Measurements from ENCODE around the gene APBA2. TPM values are rescaled to one million over a fixed set of nuclear protein-coding genes. Genes with fewer than 3 reads are reported as not detected.

APBA2 gene
- total RNA-seq, 1 experiment from 2014 or later = 11.2 TPM

DNA sequence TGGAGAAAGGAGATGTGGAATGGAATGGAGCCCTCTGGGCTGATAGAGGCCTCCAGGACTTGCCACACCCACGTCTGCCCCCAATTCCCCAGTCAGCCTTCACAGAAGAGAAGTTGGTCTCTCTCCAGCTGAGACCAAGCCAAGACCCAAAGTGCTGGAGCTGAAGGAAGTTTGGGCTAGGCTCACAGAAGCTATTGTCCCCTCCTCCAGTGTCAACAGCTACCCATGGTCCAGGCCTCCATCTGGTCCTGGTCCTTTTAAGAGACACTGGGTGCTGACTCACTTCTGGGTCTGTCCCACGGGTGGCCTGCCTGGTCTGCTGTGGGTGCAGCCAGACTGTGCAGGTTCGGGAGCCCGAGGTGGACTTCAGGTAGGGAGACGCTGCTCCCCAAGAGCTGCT is 179.8 kb downstream of the APBA2 start (continued):
- TF ChIP-seq, protein P1, sequence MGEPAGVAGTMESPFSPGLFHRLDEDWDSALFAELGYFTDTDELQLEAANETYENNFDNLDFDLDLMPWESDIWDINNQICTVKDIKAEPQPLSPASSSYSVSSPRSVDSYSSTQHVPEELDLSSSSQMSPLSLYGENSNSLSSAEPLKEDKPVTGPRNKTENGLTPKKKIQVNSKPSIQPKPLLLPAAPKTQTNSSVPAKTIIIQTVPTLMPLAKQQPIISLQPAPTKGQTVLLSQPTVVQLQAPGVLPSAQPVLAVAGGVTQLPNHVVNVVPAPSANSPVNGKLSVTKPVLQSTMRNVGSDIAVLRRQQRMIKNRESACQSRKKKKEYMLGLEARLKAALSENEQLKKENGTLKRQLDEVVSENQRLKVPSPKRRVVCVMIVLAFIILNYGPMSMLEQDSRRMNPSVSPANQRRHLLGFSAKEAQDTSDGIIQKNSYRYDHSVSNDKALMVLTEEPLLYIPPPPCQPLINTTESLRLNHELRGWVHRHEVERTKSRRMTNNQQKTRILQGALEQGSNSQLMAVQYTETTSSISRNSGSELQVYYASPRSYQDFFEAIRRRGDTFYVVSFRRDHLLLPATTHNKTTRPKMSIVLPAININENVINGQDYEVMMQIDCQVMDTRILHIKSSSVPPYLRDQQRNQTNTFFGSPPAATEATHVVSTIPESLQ (CRISPR knock-in tag; IDR thresholded peaks at IDR 0.05) = no peak
- TF ChIP-seq SOX15 (CRISPR knock-in tag; IDR thresholded peaks at IDR 0.05) (no peak), IRF2 (CRISPR knock-in tag; IDR thresholded peaks at IDR 0.05; ENCODE audit: borderline replicate concordance, low read depth) (no peak), NFATC4 (CRISPR knock-in tag; IDR thresholded peaks at IDR 0.05) (no peak), TP53 (CRISPR knock-in tag; IDR thresholded peaks at IDR 0.05) (no peak), TEAD4 (CRISPR knock-in tag; IDR thresholded peaks at IDR 0.05) (no peak), MXD4 (CRISPR knock-in tag; IDR thresholded peaks at IDR 0.05; ENCODE audit: borderline replicate concordance) (no peak)
- TF ChIP-seq, protein P2, sequence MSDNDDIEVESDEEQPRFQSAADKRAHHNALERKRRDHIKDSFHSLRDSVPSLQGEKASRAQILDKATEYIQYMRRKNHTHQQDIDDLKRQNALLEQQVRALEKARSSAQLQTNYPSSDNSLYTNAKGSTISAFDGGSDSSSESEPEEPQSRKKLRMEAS (CRISPR knock-in tag; IDR thresholded peaks at IDR 0.05) = no peak
- TF ChIP-seq, protein P3, sequence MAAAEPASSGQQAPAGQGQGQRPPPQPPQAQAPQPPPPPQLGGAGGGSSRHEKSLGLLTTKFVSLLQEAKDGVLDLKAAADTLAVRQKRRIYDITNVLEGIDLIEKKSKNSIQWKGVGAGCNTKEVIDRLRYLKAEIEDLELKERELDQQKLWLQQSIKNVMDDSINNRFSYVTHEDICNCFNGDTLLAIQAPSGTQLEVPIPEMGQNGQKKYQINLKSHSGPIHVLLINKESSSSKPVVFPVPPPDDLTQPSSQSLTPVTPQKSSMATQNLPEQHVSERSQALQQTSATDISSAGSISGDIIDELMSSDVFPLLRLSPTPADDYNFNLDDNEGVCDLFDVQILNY (CRISPR knock-in tag; IDR thresholded peaks at IDR 0.05) = no peak
- TF ChIP-seq, protein P4, sequence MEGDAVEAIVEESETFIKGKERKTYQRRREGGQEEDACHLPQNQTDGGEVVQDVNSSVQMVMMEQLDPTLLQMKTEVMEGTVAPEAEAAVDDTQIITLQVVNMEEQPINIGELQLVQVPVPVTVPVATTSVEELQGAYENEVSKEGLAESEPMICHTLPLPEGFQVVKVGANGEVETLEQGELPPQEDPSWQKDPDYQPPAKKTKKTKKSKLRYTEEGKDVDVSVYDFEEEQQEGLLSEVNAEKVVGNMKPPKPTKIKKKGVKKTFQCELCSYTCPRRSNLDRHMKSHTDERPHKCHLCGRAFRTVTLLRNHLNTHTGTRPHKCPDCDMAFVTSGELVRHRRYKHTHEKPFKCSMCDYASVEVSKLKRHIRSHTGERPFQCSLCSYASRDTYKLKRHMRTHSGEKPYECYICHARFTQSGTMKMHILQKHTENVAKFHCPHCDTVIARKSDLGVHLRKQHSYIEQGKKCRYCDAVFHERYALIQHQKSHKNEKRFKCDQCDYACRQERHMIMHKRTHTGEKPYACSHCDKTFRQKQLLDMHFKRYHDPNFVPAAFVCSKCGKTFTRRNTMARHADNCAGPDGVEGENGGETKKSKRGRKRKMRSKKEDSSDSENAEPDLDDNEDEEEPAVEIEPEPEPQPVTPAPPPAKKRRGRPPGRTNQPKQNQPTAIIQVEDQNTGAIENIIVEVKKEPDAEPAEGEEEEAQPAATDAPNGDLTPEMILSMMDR (IDR thresholded peaks at IDR 0.05) = no peak

DNA sequence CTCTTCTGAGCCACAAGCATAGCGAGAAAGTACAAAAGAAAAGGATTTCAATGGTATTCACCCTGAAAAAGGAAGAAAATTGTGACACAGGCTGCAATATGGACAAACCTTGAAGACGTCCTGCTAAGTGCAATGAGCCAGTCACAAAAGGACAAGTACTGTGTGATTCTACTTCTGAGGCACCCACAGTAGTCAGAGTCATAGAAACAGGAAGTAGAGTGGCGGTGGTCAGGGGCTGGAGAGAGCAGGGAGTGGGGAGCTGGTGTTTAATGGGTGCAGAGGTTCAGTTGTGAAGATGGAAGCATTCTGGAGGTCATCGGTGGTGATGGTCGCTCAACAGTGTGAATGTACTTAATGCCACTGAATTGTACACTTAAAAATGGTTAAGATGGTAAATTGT is 180.5 kb downstream of the APBA2 start:
- H3K4me1 Mint-ChIP-seq = peaks cover 18% of the 10 kb centered on the region
- peaks cover 12% of the 10 kb centered on the region for H3K9me3 Mint-ChIP-seq
- CTCF ChIA-PET = interaction anchor here (2.4 kb wide), 1 partner anchor 24 kb away, joined by 7 read pairs; no protein-coding TSS in a partner anchor
- no peak for TF ChIP-seq ELF4 (CRISPR knock-in tag; IDR thresholded peaks at IDR 0.05; ENCODE audit: low read depth)
- H3K27me3 Mint-ChIP-seq (ENCODE audit: low read depth) = no peaks in the 10 kb centered on the region
- ATAC-seq (no peak), DNase-seq (ENCODE audit: low spot score) (no peak)
- peaks cover 6% of the 10 kb centered on the region for H3K36me3 Mint-ChIP-seq
- H3K4me3 Mint-ChIP-seq = no peak overlapping the region
- no peak overlapping the region for H3K27ac Mint-ChIP-seq
- POLR2A ChIA-PET = no interaction called here

DNA sequence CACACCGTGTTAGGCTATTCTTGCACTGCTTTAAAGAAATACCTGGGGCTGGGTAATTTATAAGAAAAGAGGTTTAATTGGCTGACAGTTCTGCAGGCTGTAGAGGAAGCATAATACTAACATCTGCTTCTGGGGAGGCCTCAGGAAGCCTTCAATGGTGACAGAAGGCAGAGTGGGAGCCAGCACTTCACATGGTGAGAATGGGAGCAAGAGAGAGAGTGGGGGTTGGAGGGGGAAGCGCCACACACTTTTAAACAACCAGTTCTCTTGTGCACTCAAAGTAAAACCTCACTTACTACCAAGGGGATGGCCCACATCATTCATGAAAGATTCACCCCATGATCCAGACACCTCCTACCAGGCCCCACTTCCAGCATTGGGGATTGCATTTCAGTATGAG is 181.1 kb downstream of the APBA2 start:
- Mint-ChIP-seq H3K4me3 (no peak overlapping the region), H3K27ac (no peak overlapping the region), H3K36me3 (peaks cover 6% of the 10 kb centered on the region), H3K4me1 (peaks cover 14% of the 10 kb centered on the region), H3K27me3 (ENCODE audit: low read depth) (no peaks in the 10 kb centered on the region), H3K9me3 (peaks cover 12% of the 10 kb centered on the region)
- no peak for TF ChIP-seq IRF2 (CRISPR knock-in tag; IDR thresholded peaks at IDR 0.05; ENCODE audit: borderline replicate concordance, low read depth)
- no peak for TF ChIP-seq TEAD1 (CRISPR knock-in tag; IDR thresholded peaks at IDR 0.05)
- TF ChIP-seq ESRRA (CRISPR knock-in tag; IDR thresholded peaks at IDR 0.05; ENCODE audit: borderline replicate concordance) = no peak
- TF ChIP-seq TEAD4 (CRISPR knock-in tag; IDR thresholded peaks at IDR 0.05) = no peak
- TF ChIP-seq, protein P5, sequence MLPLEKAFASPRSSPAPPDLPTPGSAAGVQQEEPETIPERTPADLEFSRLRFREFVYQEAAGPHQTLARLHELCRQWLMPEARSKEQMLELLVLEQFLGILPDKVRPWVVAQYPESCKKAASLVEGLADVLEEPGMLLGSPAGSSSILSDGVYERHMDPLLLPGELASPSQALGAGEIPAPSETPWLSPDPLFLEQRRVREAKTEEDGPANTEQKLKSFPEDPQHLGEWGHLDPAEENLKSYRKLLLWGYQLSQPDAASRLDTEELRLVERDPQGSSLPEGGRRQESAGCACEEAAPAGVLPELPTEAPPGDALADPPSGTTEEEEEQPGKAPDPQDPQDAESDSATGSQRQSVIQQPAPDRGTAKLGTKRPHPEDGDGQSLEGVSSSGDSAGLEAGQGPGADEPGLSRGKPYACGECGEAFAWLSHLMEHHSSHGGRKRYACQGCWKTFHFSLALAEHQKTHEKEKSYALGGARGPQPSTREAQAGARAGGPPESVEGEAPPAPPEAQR (CRISPR knock-in tag; IDR thresholded peaks at IDR 0.05) = no peak
- TF ChIP-seq NR3C1 (CRISPR knock-in tag; conservative IDR thresholded peaks at IDR 0.05; ENCODE audit: low read depth) = no peak
- ChIA-PET CTCF (no interaction called here), POLR2A (no interaction called here)
- DNase-seq (ENCODE audit: low spot score) (no peak), ATAC-seq (no peak)

DNA sequence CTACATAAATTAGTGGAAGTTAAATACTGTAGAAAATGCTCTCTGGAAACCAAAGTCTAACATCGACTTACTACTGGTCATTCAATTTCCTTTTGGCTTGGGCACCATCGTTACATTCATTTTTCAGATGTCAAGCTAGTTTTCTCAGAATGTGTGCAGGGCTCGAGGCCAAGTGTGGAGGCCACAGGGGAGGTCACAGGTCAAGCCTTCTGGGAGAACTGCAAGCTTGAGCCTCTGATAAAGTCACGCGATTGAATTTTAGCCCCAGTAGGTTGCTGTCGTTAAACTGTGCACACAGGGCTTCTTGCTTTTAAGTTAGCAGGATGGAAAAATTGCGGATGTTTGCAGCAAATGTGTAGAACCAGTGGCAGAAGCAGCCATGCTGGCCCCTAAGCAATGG is 182.2 kb downstream of the APBA2 start:
- POLR2A ChIA-PET = no interaction called here
- H3K36me3 Mint-ChIP-seq = peaks cover 6% of the 10 kb centered on the region
- peaks cover 8% of the 10 kb centered on the region for H3K4me1 Mint-ChIP-seq
- H3K27ac Mint-ChIP-seq = no peak overlapping the region
- ATAC-seq (no peak), DNase-seq (ENCODE audit: low spot score) (no peak)
- H3K4me3 Mint-ChIP-seq = no peak overlapping the region
- H3K9me3 Mint-ChIP-seq = peaks cover 12% of the 10 kb centered on the region
- TF ChIP-seq ZNF138 (CRISPR knock-in tag; conservative IDR thresholded peaks at IDR 0.05) = no peak
- no peak for TF ChIP-seq NFE2L1 (CRISPR knock-in tag; IDR thresholded peaks at IDR 0.05)
- no peak for TF ChIP-seq ZNF671 (CRISPR knock-in tag; IDR thresholded peaks at IDR 0.05)
- CTCF ChIA-PET = interaction anchor here (2.4 kb wide), 1 partner anchor 50 kb away, joined by 6 read pairs; no protein-coding TSS in a partner anchor
- no peaks in the 10 kb centered on the region for H3K27me3 Mint-ChIP-seq (ENCODE audit: low read depth)
